ENCODE measurements around the gene RETSAT. TPM values are rescaled to one million over a fixed set of nuclear protein-coding genes. Genes with fewer than 3 reads are reported as not detected.
"Not testable (repeated sequence)": the region's sequence is repeated elsewhere in the genome, so short reads cannot be mapped to it uniquely, and the experiment has no call there.

RETSAT gene
- total RNA-seq, 1 donor from 2014 or later: 33.2 TPM

DNA sequence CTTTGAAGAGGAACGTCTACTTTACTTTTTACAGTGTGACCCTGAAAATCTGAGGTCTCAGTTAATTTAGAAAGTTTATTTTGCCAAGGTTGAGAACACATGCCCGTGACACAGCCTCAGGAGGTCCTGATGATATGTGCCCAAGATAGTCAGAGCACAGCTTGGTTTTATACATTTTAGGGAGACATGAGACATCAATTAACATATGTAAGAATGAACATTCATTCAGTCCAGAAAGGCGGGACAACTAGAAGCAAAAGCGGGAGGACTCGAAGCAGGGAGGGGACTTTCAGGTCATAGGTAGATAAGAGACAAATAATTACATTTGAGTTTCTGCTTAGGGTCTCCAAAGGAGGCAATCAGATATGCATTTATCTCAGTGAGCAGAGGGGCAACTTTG is 23.9 kb upstream of the RETSAT start:
- no peak for DNase-seq

DNA sequence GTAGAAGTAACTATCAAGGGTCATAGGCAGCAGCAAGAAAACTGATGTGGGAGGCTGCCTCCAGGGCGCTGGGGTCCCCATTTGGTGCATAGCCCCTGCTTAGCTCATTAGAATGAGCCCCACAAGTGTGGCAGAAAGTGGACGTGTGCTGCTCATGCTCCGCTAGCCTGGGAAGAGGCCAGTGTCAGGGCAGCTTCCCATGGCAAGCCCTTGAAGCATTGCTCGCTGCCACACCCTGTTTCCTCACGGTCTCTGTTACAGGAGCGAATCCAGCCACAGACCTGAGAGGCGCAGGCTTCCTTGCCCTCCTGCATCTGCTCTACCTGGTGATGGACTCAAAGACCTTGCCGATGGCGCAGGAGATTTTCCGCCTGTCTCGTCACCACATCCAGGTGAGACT is 22.8 kb upstream of the RETSAT start:
- DNase-seq: no peak

DNA sequence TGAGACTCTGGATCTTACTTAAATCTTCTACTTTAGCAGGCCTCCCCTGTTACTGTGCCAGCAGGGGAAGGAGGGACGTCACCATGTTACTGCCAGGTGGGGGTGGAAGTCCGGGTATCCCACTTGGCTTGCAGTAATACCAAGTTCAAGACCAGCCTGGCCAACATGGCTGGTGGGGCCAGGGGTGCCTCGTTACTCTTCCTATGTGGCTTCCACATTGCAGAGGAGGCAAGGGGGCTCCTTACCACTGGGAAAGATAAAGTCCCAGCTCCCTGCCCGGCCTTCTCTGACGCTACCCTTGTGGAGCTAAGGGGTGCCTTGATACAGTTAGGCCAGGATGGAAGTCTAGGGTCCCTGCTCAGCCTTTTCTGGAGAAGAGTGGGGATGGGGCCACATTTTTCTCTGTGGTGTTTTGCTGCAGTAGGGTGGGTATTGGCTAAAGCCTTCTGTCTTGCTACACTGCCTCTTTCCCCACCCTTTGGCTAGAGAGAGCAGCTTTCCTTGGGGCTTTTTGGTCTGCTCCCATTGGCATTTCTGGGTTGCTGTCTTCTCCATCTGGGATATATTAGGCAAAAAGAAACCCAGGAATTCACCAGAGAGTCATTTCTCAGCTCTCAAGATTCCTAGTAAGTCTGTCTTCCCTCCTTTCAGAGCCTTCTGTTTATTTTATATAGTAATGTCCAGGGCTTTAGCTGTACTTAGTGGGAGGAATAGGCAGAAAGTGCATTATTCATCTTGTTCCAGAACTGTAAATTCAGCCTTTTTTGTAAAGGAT is 22.1 kb upstream of the RETSAT start:
- DNase-seq: no peak

DNA sequence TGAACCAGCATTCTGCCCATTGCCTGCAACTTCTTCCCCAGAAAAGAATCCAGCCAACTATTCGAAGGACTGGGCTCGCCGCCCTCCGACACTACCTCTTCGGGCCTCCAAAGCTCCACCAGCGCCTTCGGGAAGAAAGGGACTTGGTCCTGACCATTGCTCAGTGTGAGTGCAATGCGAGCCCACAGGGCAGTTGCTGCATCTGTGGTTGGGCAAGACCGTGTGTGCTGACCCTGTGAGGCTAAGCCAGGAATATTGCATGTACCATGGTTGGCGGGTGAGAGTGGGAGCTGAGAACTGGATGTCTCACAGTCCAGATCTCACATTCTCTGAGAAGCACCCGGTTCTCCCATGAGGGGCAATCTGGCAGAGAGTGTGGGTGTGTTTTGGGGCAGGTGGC is 16.7 kb upstream of the RETSAT start:
- no peak for DNase-seq

DNA sequence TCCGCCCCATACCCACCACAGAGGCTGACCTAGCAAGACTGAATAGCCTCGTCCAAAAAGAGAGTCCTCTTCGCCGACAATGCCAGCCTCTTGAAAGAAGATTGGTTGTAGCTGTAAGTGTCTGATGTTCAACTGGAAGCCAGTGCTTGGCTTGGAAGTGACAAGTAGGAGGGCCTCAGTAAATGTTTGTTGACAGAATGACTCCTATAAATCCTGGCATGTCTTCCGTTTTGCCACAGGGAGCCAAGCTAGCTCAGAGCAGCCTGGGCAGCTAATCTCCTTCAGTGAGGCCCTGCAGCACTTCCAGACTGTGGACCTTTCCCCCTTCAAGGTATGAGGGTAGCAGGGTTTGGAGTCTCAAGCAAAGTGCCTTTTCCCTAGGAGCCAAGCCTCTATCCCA is 15.2 kb upstream of the RETSAT start:
- no peak for DNase-seq

DNA sequence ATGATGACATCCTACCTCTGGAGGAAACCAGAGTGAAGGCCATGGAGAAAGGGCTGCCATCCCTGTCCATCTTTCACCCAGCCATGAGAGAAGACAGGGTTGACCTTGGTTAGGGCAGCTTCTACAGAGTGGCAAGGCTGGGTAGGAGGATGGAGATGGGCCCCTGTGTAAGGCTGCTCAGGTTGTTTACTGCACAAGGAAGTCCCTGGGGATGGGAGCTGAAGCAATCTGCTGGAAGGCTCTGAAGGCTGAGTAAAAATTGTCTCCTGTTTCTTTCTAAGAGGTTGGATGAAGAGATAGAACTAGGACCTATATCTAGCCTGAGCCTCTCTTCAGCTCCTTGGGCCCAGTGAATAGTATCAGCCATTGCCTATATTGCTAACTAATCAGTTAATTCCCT is 14.6 kb upstream of the RETSAT start:
- no peak for DNase-seq

DNA sequence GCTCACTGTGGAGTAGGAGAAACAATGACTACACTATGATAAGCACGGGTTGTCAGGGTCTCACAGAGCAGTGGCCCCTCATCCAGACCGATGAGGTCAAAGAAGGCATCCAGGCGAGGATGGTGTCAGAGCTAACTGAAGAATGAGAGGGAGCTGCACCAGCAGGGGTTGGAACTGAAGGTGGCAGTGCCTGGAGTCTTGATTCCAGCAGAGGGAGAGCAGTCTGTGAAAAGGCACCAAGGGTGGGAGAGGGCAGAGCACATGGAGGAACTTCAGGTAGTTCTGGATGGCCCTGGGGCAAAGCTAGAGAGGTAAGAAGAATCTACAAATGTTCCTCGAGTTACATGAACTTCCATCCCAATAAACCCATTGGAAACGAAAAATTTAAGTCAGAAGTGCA is 12.9 kb upstream of the RETSAT start:
- no peak for DNase-seq

DNA sequence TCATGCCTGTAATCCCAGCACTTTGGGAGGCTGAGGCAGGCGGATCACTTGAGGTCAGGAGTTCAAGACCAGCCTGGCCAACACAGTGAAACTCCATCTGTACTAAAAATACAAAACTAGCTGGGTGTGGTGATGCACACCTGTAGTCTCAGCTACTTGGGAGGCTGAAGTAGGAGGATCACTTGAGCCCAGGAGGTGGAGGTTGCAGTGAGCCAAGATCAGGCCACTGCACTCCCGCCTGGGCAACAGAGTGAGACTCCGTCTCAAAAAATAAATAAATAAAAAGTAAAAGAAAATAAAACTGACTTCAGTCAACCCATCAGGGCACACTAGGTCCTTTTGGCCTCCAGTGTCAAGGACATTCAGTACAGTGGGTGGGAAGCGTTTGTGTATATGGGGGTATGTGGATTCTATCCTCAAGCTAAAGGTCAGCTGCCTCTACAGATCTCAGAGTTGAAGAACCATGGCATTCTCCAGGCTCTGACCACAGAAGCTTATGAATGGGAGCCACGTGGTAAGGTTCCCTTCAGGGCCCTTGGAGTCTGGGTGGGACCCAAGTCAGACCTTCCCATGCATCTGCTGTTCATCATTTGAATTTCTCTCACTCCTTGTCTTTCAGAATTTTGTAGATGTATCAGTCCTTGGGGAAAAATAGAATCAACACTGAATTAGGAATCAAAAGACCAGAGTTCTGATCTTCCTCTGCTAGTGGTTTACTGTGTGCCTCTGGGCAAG is 8.5 kb upstream of the RETSAT start:
- not testable (repeated sequence) for DNase-seq

DNA sequence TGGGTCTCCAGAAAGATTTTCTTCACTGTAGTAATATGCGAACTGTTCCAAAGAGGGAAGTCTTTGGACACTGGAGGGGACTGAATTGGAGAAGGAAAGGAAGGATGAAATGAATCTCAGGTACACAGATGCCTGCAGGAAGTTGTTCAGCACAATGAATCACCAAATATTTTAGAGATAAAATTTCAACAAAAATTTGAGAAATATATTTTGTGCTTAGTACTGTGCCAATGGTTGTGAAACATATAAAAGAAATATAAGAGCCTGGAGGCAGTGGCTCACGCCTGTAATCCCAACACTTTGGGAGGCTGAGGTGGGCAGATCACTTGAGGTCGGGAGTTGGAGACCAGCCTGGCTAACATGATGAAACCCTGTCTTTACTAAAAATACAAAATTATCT is 3.4 kb upstream of the RETSAT start:
- DNase-seq: no peak

DNA sequence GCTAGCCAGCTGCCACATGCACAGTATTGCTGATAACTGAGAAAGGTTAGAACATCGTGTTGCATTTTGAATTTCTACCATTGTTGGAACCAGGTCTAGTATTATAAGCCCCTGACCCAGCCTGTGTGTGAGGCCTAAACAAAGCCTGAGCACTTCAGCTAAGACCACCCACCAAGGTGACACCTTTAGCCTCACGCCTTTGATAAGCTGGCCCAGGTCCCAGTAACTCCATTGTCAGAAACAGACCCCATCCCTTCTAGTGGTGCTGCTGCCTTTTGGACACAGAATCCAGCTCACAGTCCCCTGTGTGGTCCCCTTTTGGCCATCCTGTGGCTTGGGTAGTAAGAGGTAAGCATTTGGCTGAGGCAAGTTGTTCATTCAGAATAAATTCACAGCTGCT is 1.9 kb upstream of the RETSAT start:
- no peak for DNase-seq

DNA sequence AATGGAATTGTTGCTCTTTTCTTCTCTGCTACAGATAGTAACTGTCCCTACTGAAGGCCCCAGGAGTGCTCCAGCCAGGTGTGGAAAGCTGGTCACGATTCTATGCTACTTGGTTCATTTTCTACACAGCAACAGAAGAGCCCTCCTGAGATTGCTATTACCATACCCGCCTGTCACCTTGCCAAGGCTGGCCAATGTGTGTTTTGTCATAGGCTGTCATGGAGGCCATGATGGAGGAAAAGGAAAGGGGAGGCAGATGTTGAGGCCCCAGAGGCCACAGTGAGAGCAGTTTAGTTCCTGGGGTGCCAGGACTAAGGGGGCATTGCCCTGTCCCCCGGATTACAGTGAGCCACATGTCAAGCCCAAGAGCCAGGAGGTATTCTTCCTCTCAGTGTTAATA is 1.2 kb upstream of the RETSAT start:
- no peak for DNase-seq

DNA sequence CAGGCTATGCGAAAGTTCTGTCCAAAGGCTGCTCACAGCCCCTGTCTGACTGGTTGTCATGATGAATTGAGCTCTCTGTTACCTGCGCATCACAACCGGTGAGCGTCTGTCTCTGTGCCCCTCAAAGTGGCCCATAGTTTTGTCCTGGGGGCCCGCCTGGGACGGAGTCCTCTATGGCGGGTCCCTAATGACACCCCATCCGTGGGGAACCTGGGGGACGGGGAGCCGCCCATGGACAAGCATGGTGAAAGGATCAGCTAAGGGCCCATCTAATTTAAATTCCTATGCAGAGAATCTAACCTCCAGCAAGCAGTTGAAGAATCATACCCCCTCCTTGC is 714 bp upstream of the RETSAT start:
- no peak for DNase-seq

DNA sequence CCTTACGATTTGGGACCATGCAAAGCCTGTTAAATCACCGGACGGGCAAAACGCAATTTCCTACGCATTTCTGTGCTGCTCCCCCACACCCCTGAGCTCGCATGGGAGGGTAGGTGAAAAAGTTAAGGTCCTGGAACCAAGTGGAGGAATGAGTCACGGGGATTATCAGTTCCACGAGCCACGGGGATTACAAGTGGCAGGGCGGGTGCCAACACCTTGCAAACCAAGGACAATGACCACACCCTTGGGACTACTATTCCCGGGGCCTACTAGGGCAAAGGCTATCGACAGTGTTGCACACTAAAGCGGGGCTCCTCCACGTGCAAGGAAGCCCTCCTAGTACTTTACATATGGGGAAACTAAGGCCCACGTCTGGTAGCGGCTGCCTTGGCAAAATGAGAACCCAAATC is 447 bp downstream of the RETSAT start:
- no peak for DNase-seq

DNA sequence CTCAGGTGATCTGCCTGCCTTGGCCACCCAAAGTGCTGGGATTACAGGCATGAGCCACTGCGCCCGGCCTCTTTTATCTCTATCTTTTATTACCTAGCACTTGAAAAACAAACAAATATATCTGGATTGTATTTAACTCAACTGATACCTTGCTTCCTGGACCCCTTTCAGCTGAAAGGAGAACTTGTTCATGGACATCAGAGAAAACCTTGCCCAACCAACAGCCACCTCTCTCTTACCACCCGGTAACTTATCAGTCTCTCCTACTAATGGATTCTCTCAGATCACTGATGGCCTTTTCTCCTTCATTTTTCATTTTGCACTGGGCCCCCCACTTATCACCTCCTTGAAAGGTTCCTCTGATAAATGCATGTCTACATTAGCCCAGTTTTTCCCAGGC is 6.7 kb downstream of the RETSAT start:
- DNase-seq: no peak

DNA sequence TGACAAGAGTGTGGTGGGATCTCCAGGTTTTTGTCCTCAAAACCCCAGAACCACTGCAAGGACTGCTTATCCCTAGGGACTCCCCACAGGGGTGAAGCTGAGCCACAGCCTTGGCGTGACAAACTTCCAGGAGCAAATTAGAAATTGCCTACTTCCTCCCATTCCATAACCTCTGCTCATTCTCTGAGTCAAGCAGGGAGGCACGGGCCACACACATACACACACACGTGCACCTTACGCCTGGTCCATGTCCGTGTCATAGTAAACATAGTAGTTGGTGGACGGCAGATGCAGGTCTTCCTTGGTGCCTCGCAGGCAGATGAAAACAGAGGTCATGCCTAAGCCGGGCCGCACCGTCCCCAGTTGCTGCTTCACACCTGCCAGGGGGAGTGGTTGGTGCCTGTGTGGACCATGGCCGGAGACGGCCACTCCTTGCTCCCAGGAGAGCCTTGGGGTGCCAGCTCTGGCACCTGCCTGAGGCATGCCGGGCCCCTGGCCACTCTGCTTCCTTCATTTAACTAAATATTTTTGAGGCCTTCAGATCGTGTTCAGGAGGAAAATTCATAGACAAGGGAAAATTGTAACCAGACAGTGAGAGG is 9.9 kb downstream of the RETSAT start:
- DNase-seq: no peak

DNA sequence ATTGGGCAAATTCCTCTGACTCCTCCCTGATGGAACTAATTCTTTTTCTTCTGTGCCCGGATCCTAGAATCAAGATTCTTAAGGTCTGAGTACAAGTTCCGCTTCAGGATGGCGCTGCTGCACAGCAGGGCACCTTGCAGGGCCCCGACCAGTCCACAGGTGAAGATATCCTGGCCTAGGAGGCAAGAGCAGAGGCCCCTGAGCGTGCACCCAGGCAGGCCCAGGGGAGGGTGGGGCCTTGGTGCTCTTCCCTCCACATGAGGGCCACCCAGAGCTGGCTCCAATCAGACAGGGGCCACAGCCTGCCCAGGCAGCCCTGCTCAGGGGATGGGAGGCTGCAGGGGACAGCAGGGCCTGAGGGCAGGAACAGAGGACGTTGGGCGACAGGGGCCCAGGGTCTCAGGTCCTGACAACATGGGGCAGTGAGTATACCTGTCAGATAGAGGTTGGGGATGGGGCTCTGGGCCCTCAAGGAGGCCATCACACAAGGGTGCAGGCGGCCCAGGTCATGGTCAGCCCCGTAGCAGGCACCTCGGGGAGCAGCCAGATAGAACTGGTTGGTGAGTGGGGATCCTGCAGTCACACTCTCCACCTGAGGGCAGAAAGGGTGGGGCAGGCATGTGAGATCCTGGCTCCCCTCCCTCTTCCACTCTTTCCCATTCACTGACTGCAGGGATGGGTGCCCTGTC is 11.0 kb downstream of the RETSAT start:
- not testable (repeated sequence) for DNase-seq

DNA sequence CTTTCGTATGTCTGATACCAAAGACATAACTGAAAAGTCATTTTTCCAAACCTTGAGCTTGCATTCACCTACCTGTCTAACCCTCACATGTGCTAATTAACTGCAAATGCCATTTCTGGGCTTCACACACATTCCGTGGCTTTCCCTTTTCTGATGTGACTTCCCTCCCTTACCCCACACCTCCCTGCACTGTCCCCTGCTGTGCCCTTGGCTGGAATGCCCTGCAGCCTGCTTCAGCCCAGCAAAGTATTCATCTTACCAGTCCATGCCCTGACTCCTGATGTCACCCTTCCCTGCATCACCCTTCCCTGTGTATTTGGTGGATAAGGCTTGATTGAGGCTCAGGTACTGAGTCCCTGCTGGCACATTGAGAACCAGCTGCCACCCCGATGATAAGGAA is 12.2 kb downstream of the RETSAT start:
- no peak for DNase-seq

DNA sequence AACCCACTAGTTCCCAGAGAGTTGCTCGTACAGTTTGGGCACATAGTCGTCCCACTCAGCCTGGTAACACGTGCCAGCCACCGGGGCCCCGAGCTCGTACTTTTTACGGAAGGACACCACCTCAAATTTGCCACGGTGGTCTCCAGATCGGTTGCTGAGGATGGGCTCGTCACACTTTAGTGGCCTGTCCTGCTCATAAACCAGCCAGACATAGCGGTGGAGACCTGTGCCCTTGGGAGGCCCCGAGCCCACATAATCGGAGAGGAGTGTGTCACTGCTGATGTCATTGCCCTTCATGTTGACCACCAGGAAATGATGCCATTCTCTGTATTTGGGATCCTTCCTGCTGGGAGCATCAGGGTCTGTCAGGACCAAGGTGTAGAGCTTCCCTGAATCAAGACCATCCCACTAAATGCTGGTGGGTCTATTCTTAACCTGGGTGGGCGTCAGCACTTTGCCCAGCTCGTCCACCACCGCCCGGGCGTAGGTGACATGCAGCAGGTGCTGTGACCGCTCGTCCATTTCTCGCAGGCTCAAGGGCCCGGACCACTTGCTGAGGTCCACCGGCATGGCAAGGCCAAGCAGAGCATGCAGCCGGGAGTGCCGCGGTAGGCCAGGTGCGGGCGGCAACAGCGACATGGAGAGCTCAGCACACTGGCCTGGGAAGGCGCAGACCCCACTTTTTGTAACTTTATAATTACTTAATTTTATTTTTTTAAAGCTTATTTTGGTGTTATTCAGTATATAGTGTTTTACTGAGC is 12.9 kb downstream of the RETSAT start:
- DNase-seq: no peak

DNA sequence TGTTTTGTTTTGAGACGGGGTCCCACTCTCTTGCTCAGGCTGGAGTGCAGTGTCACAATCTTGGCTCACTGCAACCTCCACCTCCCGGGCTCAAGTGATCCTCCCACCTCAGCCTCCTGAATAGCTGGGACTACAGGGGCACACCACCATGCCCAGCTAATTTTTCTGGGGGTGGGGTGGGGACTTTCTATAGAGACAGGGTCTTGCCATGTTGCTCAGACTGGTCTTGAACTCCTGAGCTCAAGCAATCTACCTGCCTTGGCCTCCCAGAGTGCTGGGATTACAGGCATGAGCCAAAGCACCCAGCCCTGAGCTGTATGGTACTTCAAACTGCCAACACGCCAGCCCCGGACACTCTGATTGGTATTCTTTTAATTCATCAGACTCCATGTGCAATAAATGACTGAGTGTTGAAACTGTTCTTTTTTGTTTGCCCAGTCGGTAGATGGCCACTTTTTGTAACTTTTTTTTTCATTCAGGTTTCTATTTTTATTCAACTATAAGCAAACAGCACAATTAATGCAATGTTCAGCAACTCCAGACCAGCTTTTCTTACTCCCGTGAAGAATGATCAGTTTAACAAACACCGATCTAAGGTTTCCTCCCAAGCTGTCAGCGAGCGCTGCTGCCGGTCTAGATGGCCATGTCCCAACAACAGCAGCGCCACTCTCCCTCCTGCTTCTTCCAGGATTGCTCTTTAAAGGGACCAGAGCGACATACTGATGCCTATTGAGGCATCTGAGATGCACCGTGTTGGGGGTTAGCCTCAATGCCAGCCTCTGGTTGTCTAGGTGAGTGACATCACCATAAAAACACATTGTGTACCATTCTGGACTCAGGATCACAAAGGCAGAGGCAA is 14.1 kb downstream of the RETSAT start:
- DNase-seq: no peak

DNA sequence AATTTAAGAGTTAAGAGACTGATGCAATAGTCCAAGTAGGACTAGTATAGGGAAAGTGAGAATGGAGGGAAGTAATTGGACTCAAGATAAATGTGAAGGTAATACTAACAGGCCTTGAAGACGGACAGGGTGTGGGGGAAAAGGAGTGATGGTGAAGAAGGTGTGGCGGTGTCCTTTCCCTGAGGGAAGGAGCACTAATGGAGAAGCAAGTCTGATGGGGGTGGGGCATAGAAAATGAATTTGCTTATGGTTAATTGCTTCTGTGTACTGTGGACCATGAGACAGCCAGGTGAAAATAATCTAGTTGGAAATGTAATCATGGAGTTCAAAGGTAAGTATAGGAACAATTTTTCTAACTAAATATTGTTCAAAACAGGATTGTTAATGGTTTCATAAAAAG is 19.4 kb downstream of the RETSAT start:
- no peak for DNase-seq

DNA sequence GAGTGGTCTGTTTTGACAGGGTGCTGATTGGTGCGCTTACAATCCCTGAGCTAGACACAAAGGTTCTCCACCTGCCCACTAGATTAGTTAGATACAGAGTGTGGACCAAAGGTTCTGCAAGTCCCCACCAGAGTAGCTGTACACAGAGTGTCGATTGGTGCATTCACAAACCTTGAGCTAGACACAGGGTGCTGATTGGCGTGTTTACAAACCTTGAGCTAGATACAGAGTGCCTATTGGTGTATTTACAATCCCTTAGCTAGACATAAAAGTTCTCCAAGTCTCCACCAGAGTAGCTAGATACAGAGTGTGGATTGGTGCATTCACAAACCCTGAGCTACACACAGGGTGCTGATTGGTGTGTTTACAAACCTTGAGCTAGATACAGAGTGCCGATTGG is 20.5 kb downstream of the RETSAT start:
- not testable (repeated sequence) for DNase-seq
